HepG2 (cell line): ENCODE measurements around the gene CLASP1. TPM values are rescaled to one million over a fixed set of nuclear protein-coding genes. Genes with fewer than 3 reads are reported as not detected.

Experiments used
- ATAC-seq: fragments of 200-7000 bp; cut with Tn5 transposase; 3 replicates; pipeline ENCODE4 v1.9.1; 2020; ENCODE audit warnings: mild to moderate bottlenecking, moderate library complexity
- BruUV-seq: library from RNA; stranded (reverse); fragments of 400-500 nt; replicated peaks from 2 replicates; lab custom pipeline; 2021; lab: Mats Ljungman, UMichigan
- CTCF ChIA-PET: fragments of 300-600 bp; formaldehyde crosslinking; extraction: SDS; loops from one replicate; lab custom pipeline; 2021; ENCODE audit warnings: low total read pairs, inconsistent platforms, low intra/inter-chr PET ratio; lab: Yijun Ruan, JAX
- POLR2A ChIA-PET: fragments of 350-600 bp; sonication (Branson Sonifier 250); formaldehyde crosslinking; loops from one replicate; lab custom pipeline; 2020; ENCODE audit warnings: antibody characterized with exemption, inconsistent platforms; lab: Yijun Ruan, JAX
- DNase-seq: peaks from one replicate; pipeline ENCODE4 v3.0.0-alpha.2; 2015; ENCODE audit warnings: low spot score
- FAIRE-seq: peaks from 3 replicates; lab custom pipeline; 2011; peaks lifted over from hg19 to GRCh38; lab: Jason Lieb, UNC
- H2AFZ ChIP-seq: one replicate; pipeline ENCODE4 v1.6.1; 2011; ENCODE audit warnings: low read length, inconsistent platforms
- H3K27ac ChIP-seq: fragments of 300-600 bp; 3 replicates; pipeline ENCODE4 v1.8.0; 2011; ENCODE audit warnings: mixed run types, mild to moderate bottlenecking, mixed read lengths, low read length, inconsistent platforms; ENCODE audit not compliant: insufficient read depth; ENCODE audit errors: extremely low read length
- H3K27me3 ChIP-seq, 2 experiments: fragments of 200-600 bp in 1 of 2; 2 replicates in 1 of 2; 3 replicates in 1 of 2; pipeline versions ENCODE4 v1.6.0 to v1.8.0; 2011; ENCODE audit warnings: low read length in 2 of 2, mild to moderate bottlenecking in 2 of 2, moderate library complexity in 2 of 2, inconsistent platforms in 1 of 2; ENCODE audit not compliant: insufficient read depth in 2 of 2, control insufficient read depth in 1 of 2
- H3K36me3 ChIP-seq, 2 experiments: fragments of 200-600 bp in 1 of 2; replicated peaks in 1 of 2; 2 replicates in 1 of 2; 3 replicates in 1 of 2; pipeline versions ENCODE4 v1.5.1 to v1.8.0; 2011; ENCODE audit warnings: low read length in 2 of 2, inconsistent platforms in 1 of 2; ENCODE audit not compliant: insufficient read depth in 2 of 2, control insufficient read depth in 1 of 2
- H3K4me1 ChIP-seq: 2 replicates; pipeline ENCODE4 v1.5.1; 2012; ENCODE audit warnings: low read length, inconsistent platforms; ENCODE audit not compliant: insufficient read depth
- H3K4me2 ChIP-seq: 2 replicates; pipeline ENCODE4 v1.6.0; 2011; ENCODE audit warnings: low read depth, low read length, inconsistent platforms
- H3K4me3 ChIP-seq, 3 experiments: fragments of 200-600 bp in 1 of 3; sonication (generic), shearing (Covaris generic) in 1 of 3; replicated peaks in 1 of 3; 2 replicates each; pipeline ENCODE4 v1.5.1; 2011 to 2016; ENCODE audit warnings: low read length in 3 of 3, inconsistent platforms in 2 of 3, low read depth in 2 of 3, mild to moderate bottlenecking in 2 of 3, control low read depth in 1 of 3, mixed read lengths in 1 of 3; ENCODE audit not compliant: insufficient read depth in 1 of 3
- H3K79me2 ChIP-seq: one replicate; pipeline ENCODE4 v1.6.1; 2011; ENCODE audit warnings: low read length, inconsistent platforms; ENCODE audit not compliant: insufficient read depth
- H3K9ac ChIP-seq: 2 replicates; pipeline ENCODE4 v1.6.0; 2011; ENCODE audit warnings: mild to moderate bottlenecking, low read depth, low read length, inconsistent platforms; ENCODE audit not compliant: insufficient read depth
- H3K9me3 ChIP-seq: 2 replicates; pipeline ENCODE4 v1.5.1; 2012; ENCODE audit warnings: mild to moderate bottlenecking, low read length
- H4K20me1 ChIP-seq: 2 replicates; pipeline ENCODE4 v1.6.0; 2011; ENCODE audit warnings: inconsistent platforms, mild to moderate bottlenecking, low read length, moderate library complexity; ENCODE audit not compliant: insufficient read depth
- ATF4 ChIP-seq, 2 experiments: fragments of 450-650 bp in 1 of 2; sonication (generic) in 1 of 2; formaldehyde crosslinking; IDR thresholded peaks; 2 replicates each; pipeline versions ENCODE4 v1.5.0 to v1.8.0; 2020 to 2022; ENCODE audit warnings: mild to moderate bottlenecking in 1 of 2, missing genetic modification reagents in 1 of 2
- PHB2 ChIP-seq: fragments of 450-650 bp; IDR thresholded peaks from 2 replicates; pipeline ENCODE4 v1.6.1; 2018; ENCODE audit not compliant: partially characterized antibody
- PHF5A ChIP-seq: IDR thresholded peaks from one replicate; pipeline ENCODE4 v1.6.1; 2018; ENCODE audit warnings: low read depth, missing genetic modification reagents; ENCODE audit not compliant: unreplicated experiment
- PREB ChIP-seq: sonication (generic); formaldehyde crosslinking; IDR thresholded peaks from 2 replicates; pipeline ENCODE4 v1.4.0; 2020; ENCODE audit warnings: missing genetic modification reagents
- REPIN1 ChIP-seq: sonication (generic); formaldehyde crosslinking; IDR thresholded peaks from 2 replicates; pipeline ENCODE4 v1.8.0; 2022; ENCODE audit warnings: missing genetic modification reagents, low read depth, mild to moderate bottlenecking, borderline replicate concordance
- RNF219 ChIP-seq: sonication (generic); formaldehyde crosslinking; IDR thresholded peaks from 2 replicates; pipeline ENCODE4 v1.5.0; 2020; ENCODE audit warnings: mild to moderate bottlenecking, missing genetic modification reagents
- SETDB1 ChIP-seq: sonication (generic); formaldehyde crosslinking; IDR thresholded peaks from 2 replicates; pipeline ENCODE4 v1.5.1; 2020; ENCODE audit warnings: missing genetic modification reagents, mild to moderate bottlenecking, borderline replicate concordance
- ZNF34 ChIP-seq: sonication (generic); formaldehyde crosslinking; IDR thresholded peaks from 2 replicates; pipeline ENCODE4 v1.4.0; 2020; ENCODE audit warnings: mild to moderate bottlenecking, missing genetic modification reagents, borderline replicate concordance
- ZNF615 ChIP-seq: sonication (generic); formaldehyde crosslinking; IDR thresholded peaks from 2 replicates; pipeline ENCODE4 v1.5.0; 2020; ENCODE audit warnings: mild to moderate bottlenecking, missing genetic modification reagents, borderline replicate concordance
- ZNF704 ChIP-seq: sonication (generic); formaldehyde crosslinking; IDR thresholded peaks from 2 replicates; pipeline ENCODE4 v1.8.1; 2023; ENCODE audit warnings: mild to moderate bottlenecking, inconsistent platforms, moderate library complexity, missing genetic modification reagents, borderline replicate concordance
- ZNF816 ChIP-seq: sonication (generic); formaldehyde crosslinking; IDR thresholded peaks from 2 replicates; pipeline ENCODE4 v1.8.0; 2022; ENCODE audit warnings: missing genetic modification reagents, mild to moderate bottlenecking, borderline replicate concordance
- ZNF883 ChIP-seq: sonication (generic); formaldehyde crosslinking; IDR thresholded peaks from 2 replicates; pipeline ENCODE4 v1.5.1; 2020; ENCODE audit warnings: mild to moderate bottlenecking, missing genetic modification reagents; ENCODE audit errors: not compliant biosample characterization
- in situ Hi-C: cut with HindIII; loops from 2 replicates; pipeline ENCODE4 v1.10.0; 2017; ENCODE audit warnings: low pct_unique_long_range_greater_than_20kb; ENCODE audit not compliant: extremely low pct_ligation_motif_present
- intact Hi-C: fragments of 100-400 bp; cut with micrococcal nuclease; formaldehyde crosslinking; loops from one replicate; pipeline ENCODE4 v1.10.0; 2022; ENCODE audit not compliant: unreplicated experiment
- polyA plus RNA-seq, 8 experiments: library from polyadenylated mRNA; depleted of rRNA in 3 of 8; stranded (reverse) in 7 of 8; unstranded in 1 of 8; fragments of >200 nt; fragmentation: Illumina TruSeq in 4 of 8; extraction: Trizol in 4 of 8; gene quantifications; 2 replicates each; pipeline versions ENCODE4 v1.2.1 to v1.2.3, GENCODE V29; 2011 to 2016; ENCODE audit warnings: low read depth in 4 of 8, missing spikeins in 1 of 8, mixed read lengths in 1 of 8; ENCODE audit not compliant: insufficient read depth in 1 of 8
- total RNA-seq, 5 experiments: library from RNA; depleted of rRNA; stranded (reverse); fragments of >200 nt; fragmentation: Illumina TruSeq; extraction: Trizol; gene quantifications; 2 replicates each; pipeline ENCODE4 v1.2.3, GENCODE V29; 2016; ENCODE audit warnings: low read depth in 1 of 5

CLASP1 gene
- total and polyA plus RNA-seq, 2 of the 13 experiments (the other 11 are each of a cell fraction or from before 2014, with no cell fraction given), result 11.7 to 47.9 TPM

GRCh38 chr2:121368836-121369235, 280.4 kb downstream of the CLASP1 start:
- Histone ChIP-seq H3K4me2 (no peak overlapping the region), H3K27ac (no peak overlapping the region), H4K20me1 (no peaks in the 10 kb centered on the region), H3K9me3 (no peaks in the 10 kb centered on the region), H3K4me1 (peaks cover 4% of the 10 kb centered on the region), H3K9ac (no peak overlapping the region), H3K79me2 (no peaks in the 10 kb centered on the region), H2AFZ (no peak overlapping the region), H3K4me3 (no peak overlapping the region), H3K27me3 (no peaks in the 10 kb centered on the region), H3K36me3 (peaks cover 21 to 54% of the 10 kb centered on the region in 2 experiments)
- TF ChIP-seq RNF219 (CRISPR knock-in tag) (no peak), ATF4 (CRISPR knock-in tag; IDR thresholded peaks at IDR 0.05) (no peak), ZNF34 (CRISPR knock-in tag) (no peak), ZNF615 (CRISPR knock-in tag) (no peak), SETDB1 (CRISPR knock-in tag) (no peak), ZNF704 (CRISPR knock-in tag) (no peak), PHF5A (CRISPR knock-in tag) (no peak), PREB (CRISPR knock-in tag) (no peak), ZNF883 (CRISPR knock-in tag) (no peak), ZNF816 (CRISPR knock-in tag) (no peak), REPIN1 (CRISPR knock-in tag) (no peak), PHB2 (no peak)
- ChIA-PET CTCF (no interaction called here), POLR2A (no interaction called here)
- DNase-seq (no peak), ATAC-seq (no peak), FAIRE-seq (no peak)
- BruUV-seq, result no TSS peak
- in situ Hi-C loops, result no loop called here
- intact Hi-C loops, result no loop called here
